NK-92 (cell line): ENCODE results near the gene PKM.
"Not testable (repeated sequence)": the region's sequence is repeated elsewhere in the genome, so short reads cannot be mapped to it uniquely, and the experiment has no call there.

Experiments
- DNase-seq: peaks from one replicate; lab custom pipeline; 2025; ENCODE audit not compliant: unreplicated experiment; lab: John Stamatoyannopoulos, UW

Gene PKM

DNA sequence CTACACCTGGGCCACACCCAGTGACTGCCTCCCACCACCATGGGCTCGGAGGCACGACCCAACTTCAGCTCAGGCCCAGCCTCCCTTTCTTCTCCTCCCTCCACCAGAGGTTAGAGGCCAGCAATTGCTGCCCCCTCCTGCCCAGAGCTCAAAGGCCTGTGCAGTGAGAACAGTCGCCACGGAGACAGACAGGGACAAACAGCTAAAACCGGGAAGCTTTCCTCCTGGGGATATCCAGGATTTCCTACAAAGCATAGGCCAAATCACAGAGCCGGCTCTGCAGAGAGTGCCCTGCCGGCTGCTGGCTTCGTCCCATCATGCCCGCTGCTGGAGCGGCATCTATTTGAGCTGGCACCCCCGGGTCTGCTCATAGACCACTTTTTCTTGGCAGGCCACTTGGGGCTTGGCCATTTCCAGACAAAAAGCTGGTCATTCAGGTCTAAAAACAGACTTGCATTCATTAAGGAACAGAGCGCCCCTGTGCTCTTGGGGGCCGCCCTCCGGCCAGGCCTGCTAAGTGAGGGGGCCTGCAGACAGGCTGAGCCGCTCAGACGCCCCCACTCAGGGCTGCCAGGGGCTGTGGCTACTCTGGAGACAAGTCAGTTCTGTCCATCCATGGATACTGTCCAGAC is 50.9 kb downstream of the PKM start:
- DNase-seq = no peak

DNA sequence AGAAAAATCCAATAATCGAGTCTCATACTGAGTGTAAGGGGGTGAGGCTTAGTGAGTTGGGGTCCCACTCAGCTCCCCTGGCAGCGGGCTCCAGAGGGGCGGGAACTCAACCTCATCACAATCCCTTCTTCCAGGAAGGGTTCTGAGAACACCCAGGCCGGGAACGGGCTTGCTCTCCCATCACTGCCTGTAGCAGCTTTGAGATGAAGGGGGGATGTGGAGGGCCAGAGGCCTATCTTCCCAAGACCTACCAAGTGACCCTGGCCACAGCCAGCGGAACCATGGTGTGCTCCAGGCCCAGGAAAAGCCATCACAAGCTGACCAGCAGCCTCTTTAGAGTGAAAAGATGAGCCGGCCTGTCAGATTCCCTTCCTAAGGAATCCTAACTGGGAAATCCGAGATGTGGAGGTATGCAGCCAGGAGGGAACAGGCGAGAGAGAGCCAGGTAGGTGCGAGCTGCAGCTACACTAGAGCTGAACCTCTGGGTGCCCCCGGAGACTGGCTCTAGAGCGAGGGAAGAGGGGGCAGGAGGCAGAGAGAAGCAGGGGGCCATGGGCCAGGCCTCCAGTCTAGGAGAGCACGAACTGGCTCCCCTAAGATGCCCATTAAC is 51.9 kb downstream of the PKM start:
- no peak for DNase-seq

GRCh38 chr15:72176743-72177142 is 54.2 kb downstream of the PKM start:
- no peak for DNase-seq

GRCh38 chr15:72176159-72176558 is 54.8 kb downstream of the PKM start:
- no peak for DNase-seq

DNA sequence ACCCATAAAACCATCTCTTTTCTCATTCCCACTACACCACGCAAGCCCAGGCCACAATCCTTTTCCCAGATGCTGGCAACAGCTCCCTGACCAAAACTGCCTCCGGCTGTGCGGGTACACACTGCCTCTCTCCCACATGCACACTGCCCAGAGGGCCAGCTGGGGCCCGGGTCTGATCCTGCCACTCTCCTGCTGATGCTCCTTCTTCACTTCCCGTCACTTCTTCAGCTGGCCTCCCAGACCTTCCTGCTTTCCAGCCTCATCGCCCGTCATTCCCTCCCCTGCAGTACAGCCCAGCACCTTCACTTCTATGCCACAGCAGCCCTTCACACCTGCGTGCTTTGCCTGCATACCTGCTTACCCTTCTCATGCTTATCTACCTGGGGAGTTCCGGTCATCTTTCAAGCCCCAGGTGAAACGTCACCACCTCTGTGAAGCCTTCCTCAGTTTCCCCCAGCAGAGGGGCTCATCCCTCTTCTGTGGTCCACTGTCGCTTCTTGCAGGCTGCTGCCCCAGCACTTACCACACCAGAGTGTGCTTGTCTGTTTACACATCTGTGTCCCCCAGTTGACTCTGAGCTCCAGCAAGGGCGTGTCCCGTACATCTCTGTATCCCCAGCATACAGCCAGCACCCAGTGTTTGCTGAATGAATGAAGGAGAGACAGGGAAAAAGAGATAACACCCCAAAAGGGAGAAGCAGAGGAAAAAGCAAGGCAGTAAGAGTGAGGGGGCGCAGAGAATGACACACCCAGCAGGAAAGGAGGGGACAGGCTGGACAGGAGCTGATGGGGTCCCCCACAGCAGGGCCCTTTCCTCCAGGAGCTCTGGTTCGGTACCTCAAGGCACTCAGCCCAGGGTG is 55.6 kb downstream of the PKM start:
- DNase-seq = no peak

DNA sequence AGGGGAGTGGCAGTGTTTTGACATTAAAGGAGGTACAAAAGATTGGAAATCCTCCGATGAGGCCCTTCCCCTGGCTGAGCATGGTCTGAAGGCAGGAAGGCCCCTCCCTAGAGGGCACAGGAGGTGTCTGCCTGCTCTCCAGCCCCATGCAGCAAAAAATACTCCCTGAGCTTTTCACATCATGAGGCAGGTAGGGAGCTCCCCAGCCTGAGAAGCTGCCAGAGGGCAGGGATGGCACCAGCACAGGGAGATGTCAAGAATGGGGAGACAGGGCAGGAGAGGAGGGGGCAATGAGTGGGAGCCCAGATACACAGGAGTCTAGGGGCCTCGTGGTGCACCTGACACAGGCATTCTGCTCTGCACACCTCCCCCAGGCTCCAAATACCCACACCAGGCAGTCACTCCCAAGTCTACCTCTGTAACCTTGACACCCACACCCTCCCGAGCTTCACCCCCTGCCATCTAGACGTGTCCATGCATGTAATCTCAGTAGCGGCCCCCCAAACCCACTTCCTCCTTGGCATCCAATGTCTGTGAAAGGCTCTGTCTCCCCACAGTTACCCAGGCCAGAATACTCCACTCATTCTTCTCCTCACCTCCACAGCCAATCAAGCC is 56.3 kb downstream of the PKM start:
- no peak for DNase-seq

GRCh38 chr15:72173864-72174550 is 57.0 kb downstream of the PKM start:
- DNase-seq = no peak

- DNase-seq = no peak
Observed at GRCh38 chr15:72173401-72173800, 57.6 kb downstream of the PKM start.

DNA sequence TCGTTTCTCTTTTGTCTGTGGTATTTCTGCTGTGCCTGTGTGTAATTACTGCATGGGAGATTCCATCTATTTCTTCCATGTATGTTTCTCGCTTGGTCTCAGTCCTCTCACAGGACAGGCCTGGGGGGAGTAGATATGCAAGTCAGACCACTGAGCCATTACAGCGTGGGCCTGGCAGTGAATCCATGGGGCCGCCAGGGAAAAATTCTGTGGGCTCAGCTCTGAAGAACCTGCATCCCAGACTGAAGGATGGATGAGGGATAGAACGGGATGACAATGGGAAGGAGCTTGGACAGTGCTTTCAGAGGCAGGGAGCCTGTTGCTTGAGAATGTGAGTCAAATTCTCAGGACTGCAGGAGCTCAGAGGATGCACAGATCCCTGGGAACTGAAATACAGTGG is 58.2 kb downstream of the PKM start:
- DNase-seq = no peak

GRCh38 chr15:72171978-72172377 is 59.0 kb downstream of the PKM start:
- not testable (repeated sequence) for DNase-seq

- DNase-seq = no peak
Observed at GRCh38 chr15:72170691-72171090, 60.3 kb downstream of the PKM start.

- no peak for DNase-seq
Observed at GRCh38 chr15:72169921-72170611, 60.9 kb downstream of the PKM start.

DNA sequence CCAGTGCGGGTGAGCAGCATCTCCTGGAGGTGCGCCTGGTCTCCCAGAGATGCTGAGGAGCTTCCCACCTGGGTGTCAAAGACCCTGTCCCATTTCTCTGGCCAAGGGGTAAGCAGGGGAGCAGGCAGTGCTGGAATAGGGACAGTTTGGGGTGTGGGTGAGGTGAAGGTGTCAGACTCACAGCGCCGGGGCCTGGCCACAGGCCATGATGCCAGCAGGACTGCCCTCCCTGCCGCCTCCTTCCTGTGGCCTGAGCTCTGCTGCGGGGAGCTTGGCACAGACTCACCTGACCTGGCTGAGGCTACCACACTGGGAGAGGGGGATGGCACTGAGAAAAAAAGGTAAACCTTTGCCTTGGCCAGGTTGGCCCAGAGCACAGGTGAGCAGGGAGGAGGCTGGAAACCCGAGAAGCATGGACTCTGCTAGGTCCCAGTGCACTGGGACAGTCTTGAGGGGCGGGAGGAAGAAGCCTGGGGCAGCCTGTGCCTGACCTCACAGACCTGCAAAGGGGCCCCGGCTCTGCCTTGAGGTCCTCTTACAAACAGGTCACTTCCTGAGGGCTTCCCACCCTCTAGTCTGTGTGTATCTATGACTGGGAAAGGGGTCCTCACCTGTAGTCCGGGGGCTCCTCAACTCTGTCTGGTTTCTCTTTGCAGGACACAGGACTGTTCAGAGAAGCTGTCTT is 61.6 kb downstream of the PKM start:
- DNase-seq = no peak

- DNase-seq = no peak
Observed at GRCh38 chr15:72168808-72169190, 62.2 kb downstream of the PKM start.

DNA sequence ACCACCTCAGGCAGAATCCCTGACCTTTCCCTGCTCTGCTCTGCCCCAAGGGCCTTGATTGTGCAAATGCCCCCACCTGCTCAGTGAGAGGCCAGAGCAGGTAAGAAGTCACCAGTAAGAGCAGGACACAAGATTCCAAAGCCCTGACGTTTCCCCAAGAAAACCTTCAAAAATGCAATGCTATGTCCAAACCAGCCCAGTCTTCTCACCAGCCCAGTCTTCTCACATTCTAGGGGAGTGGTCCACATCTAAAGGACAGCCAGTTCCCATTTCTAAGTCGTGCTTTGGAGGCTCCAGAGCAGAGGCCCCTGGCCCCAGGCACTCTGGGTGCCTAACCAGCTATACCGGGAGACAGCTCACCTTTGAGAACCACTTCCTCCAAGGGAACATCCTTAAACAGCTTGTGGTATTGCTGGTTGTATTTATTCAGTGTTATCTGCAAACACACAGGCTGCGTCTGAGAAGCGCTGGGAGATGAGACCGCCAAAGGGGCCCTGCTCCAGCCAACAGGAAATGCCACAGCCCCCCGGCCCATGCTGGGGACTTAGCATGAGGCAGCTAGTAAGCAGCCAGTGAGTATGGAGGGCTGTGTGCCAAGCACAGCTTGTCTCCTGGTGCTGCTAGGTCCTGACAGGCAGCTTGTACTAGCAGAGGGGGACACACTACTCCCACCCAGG is 62.7 kb downstream of the PKM start:
- no peak for DNase-seq

- no peak for DNase-seq
Observed at GRCh38 chr15:72167445-72167844, 63.5 kb downstream of the PKM start.

DNA sequence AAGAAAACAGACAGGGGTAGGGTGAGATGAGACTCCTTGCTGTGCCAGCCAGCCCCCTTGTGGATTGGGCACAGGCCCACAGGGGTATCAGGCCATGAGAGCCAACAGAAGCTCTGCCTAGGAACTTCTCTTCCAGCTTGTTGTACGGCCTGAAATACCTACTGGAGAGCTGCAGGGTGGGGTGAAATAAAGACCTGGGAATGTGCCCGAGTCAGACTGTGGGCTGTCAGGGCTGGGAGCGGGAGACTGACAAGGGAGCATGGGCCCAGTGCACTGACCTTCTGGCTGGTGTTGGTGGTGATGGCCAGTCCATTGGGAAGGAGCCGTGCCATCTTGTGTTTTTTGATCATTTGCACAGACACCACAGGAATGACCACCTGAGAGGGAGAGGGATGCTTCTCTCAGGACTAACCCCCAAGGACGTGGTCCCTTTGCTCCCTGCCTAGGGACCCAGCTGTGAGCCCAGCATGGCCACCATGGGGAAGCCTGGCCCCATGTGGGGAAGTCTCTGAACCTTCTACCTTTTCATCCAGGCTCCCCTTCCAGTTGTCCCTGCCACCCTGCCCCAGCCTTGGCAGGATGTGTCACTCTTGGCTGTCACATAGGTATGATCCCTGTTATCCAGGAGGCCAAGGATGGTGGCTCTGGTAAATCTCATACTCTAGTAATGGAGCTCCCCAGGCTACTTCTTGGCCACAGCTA is 64.1 kb downstream of the PKM start:
- no peak for DNase-seq

DNA sequence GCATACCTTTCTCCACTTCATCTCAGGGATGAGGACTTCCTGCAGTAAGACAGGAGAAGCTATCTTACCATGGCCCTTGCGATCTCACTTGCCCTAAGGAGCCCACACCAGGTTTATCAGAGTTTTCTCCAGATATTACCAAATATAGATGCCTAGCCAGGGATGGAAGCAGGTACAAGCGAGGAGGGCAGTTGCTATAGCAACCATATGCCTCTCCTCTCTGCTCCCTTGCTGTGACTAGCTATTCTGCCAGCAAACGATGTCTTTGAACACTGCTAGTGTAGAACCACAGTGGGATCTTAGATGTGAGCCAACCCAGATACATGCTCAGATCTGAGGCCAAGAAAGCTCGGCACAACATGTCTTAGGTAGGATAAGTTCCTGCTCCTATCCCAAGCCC is 67.3 kb downstream of the PKM start:
- DNase-seq = no peak

DNA sequence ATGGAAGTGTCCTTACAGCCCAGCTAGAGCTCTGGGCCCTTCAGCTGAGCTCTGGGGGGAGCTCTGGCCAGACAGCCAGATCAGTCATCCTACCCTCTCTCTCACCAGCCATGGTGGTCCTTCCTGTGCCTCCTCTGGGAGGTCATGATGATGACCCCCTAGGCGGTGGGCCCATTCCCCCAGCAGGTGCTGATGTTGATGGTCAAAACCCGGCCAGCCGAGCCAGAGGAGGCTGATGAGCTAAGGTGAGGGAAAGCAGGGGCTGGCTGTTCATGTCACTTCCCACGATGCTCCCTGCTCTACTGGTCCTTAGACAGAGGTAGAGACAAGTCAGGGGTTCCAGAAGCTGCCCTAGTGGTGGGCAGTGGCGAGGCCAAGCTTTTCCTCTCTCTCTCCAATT is 68.4 kb downstream of the PKM start:
- DNase-seq = no peak
